Mucosa of gallbladder (tissue), 1 donor: ENCODE data around the gene FEM1C. TPM values are rescaled to one million over a fixed set of nuclear protein-coding genes. Genes with fewer than 3 reads are reported as not detected.
"Not testable (repeated sequence)": the region's sequence is repeated elsewhere in the genome, so short reads cannot be mapped to it uniquely, and the experiment has no call there.

ENCODE experiments used
- DNase-seq: peaks from one replicate; pipeline ENCODE4 v3.0.0-alpha.2; 2020; ENCODE audit warnings: low spot score
- total RNA-seq: library from RNA; stranded (reverse); gene quantifications from one replicate; pipeline ENCODE4 v1.2.1, GENCODE V29; 2021
- donor health status: DM: no; HTN: no; CAD: no.

FEM1C gene
- total RNA-seq, 1 donor from 2014 or later, result 24.6 TPM

GRCh38 chr5:115520191-115520590, 24.4 kb downstream of the FEM1C start:
- DNase-seq, result no peak

- DNase-seq, result no peak
Observed at GRCh38 chr5:115516372-115516771, 28.2 kb downstream of the FEM1C start.

- no peak for DNase-seq
Observed at GRCh38 chr5:115514220-115514619, 30.4 kb downstream of the FEM1C start.

- DNase-seq, result no peak
Observed at GRCh38 chr5:115511632-115512031, 32.9 kb downstream of the FEM1C start.

GRCh38 chr5:115510145-115510645, 34.4 kb downstream of the FEM1C start:
- DNase-seq, result no peak

- DNase-seq, result no peak
Observed at GRCh38 chr5:115509547-115509946, 35.0 kb downstream of the FEM1C start.

- no peak for DNase-seq
Observed at GRCh38 chr5:115507681-115508080, 36.9 kb downstream of the FEM1C start.

GRCh38 chr5:115503420-115503819, 41.2 kb downstream of the FEM1C start:
- no peak for DNase-seq

GRCh38 chr5:115501464-115502210, 42.9 kb downstream of the FEM1C start:
- no peak for DNase-seq

GRCh38 chr5:115500225-115500624, 44.4 kb downstream of the FEM1C start:
- no peak for DNase-seq

- no peak for DNase-seq
Observed at GRCh38 chr5:115496936-115497576, 47.5 kb downstream of the FEM1C start.

- DNase-seq, result no peak
Observed at GRCh38 chr5:115494570-115495289, 49.8 kb downstream of the FEM1C start.

- no peak for DNase-seq
Observed at GRCh38 chr5:115490596-115490995, 54.0 kb downstream of the FEM1C start.

- DNase-seq, result no peak
Observed at GRCh38 chr5:115489733-115490132, 54.8 kb downstream of the FEM1C start.

- no peak for DNase-seq
Observed at GRCh38 chr5:115487756-115488155, 56.8 kb downstream of the FEM1C start.

- no peak for DNase-seq
Observed at GRCh38 chr5:115487168-115487567, 57.4 kb downstream of the FEM1C start.

GRCh38 chr5:115486728-115487127, 57.8 kb downstream of the FEM1C start:
- DNase-seq, result no peak

- DNase-seq, result no peak
Observed at GRCh38 chr5:115484368-115484767, 60.2 kb downstream of the FEM1C start.

- DNase-seq, result no peak
Observed at GRCh38 chr5:115480900-115481299, 63.7 kb downstream of the FEM1C start.

GRCh38 chr5:115480271-115480670, 64.3 kb downstream of the FEM1C start:
- DNase-seq, result no peak

- not testable (repeated sequence) for DNase-seq
Observed at GRCh38 chr5:115479166-115479873, 65.3 kb downstream of the FEM1C start.

- no peak for DNase-seq
Observed at GRCh38 chr5:115478281-115478680, 66.3 kb downstream of the FEM1C start.
